ENCODE results near the gene PPP2R5E.

The PPP2R5E gene

GRCh38 chr14:63517354-63517753 lies 25.8 kb downstream of the PPP2R5E start:
- DNase-seq, result no peak

DNA sequence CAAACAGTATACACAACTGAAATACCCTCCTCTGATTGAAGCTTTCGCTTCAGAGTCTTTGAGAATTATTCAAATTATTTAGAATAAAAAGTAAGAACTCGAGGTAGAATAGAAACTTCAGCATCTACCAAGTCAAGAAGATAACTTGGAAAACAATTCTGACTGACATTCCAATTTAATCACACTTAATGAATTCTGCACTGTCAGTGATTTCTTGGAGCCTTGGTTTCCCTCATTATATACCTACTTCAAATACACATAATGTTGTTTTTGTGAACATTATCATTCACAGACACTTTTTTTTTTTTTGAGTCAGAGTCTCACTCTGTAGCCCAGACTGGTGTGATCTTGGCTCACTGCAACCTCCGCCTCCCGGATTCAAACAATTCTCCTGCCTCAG lies 27.9 kb downstream of the PPP2R5E start:
- no peak for DNase-seq

GRCh38 chr14:63513756-63514155 lies 29.4 kb downstream of the PPP2R5E start:
- DNase-seq, result no peak

DNA sequence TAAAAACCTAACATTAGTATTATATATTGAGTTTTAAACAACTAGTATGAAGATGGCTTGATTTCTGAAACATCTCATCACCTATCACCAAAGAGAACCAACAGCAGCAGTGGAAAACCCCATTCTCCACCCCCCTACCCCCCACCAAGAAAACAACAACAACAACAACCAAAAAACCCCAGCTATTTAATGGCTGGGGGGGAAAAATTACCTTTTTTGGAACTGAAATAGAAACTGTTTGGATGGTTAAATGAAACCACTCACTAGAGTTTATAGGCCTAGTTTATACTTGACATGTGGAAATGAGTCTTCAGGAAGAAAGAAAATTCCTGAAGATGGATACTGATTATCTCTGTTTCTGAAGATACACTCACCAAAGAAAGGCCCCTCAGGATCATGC lies 30.3 kb downstream of the PPP2R5E start:
- no peak for DNase-seq

- DNase-seq, result peak; percentile 37
Observed at GRCh38 chr14:63510538-63510937, 32.6 kb downstream of the PPP2R5E start.

DNA sequence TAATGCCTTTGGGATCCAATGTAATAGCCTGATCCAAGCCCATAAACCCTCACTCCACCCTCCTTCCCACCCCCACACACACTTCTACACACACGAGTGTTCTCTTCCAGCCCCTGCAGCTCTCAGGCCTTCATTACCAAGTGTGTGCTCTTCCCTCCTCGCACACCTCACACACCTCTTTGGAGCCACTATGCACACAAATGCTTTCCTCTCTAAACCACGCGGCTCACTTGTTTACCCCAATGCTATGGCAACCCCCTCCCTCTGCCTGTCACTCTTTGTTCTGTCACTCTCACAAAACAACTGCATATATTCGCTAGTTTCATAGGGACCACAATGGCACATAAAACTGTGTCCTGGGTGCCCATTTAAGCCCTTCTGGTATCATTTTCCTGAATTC lies 35.1 kb downstream of the PPP2R5E start:
- DNase-seq, result no peak

GRCh38 chr14:63504648-63505047 lies 38.5 kb downstream of the PPP2R5E start:
- no peak for DNase-seq

GRCh38 chr14:63501429-63501828 lies 41.7 kb downstream of the PPP2R5E start:
- DNase-seq, result no peak

DNA sequence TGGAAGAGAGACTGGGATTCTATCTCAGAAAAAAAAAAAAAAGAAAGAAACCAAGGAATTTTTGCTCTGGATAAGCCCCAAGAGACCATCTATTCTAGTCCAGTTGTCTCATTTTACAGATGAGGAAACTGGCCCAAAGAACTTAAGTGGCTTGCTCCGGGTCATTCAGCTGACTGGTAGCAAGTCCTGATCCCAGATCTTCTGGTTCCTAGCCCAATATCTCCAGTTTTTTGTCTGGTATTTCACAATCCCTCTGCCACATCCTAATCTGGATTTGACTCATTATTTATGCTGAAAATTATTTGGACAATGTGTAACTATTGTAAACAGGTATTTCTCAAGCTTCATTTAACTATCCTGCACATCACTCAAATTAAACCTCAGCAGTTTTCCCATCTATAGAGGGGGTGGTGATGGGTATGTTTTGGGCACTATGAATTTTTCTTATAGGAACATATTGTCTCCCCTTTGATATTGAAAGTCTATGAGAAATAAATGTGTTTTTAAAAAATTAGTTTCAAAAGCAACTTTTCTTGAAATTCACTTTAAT lies 43.4 kb downstream of the PPP2R5E start:
- DNase-seq, result no peak

- no peak for DNase-seq
Observed at GRCh38 chr14:63496837-63497400, 46.3 kb downstream of the PPP2R5E start.

- peak; percentile 56 for DNase-seq
Observed at GRCh38 chr14:63493246-63493645, 49.9 kb downstream of the PPP2R5E start.

- no peak for DNase-seq
Observed at GRCh38 chr14:63492391-63492790, 50.8 kb downstream of the PPP2R5E start.

- no peak for DNase-seq
Observed at GRCh38 chr14:63487724-63488123, 55.5 kb downstream of the PPP2R5E start.

- DNase-seq, result no peak
Observed at GRCh38 chr14:63486738-63487137, 56.4 kb downstream of the PPP2R5E start.

DNA sequence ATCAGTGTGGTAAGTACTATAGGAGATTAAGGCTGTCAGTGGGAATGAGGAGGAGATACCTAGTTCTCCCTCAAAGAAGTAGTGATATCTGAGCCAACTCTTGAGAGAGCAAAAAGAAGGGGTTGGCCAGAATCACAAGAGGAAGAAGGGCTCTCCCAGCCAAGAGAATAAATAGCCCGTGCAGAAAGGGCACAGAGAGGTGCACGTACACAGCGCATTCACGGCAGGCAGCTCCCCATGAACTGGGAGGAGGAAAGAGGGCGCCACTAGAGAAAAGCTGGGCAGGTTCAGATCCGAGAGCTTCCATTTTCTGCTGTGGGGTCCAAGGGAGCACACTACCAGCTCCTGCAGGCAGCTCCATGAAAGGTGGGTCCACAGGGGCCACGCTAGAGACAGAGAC lies 59.9 kb downstream of the PPP2R5E start:
- DNase-seq, result no peak

GRCh38 chr14:63480599-63480998 lies 62.6 kb downstream of the PPP2R5E start:
- DNase-seq, result no peak

DNA sequence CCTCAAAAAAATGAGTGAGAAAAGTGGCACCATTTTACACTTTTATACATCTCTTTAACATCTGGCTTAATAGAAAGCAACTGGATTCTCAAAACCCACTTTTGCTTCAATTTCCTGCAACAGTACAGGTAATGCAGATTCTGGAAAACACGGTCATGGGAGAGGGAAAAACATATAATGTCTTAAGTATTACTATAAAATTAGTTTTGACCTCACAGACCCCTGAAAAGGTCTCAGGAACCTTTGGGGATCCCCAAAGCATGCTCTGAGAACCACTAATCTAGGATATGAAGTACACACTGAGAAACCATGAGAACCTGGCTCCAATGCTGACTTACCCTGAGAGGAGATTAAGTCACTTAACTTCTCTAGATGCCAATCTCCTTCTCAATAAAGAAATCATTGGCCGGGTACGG lies 64.7 kb downstream of the PPP2R5E start:
- DNase-seq, result no peak

DNA sequence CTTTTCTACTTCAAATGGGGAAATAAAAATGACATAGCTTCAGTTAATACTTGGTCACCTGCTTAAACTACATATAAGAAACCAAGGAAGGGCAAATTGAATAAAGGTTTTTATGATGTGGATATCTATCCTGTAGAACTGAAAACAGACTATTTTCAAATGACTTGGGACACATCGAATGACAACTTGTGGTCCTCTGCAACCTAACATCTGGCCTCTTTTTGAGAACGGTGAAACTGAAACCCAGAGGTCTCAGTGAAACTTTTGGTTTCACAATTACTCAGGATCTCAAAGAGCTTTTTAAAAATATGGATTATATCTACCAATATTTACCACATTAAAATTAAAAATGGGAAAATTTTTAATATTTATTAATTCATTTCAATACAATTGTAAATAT lies 65.2 kb downstream of the PPP2R5E start:
- DNase-seq, result peak; percentile 57

GRCh38 chr14:63477556-63477955 lies 65.6 kb downstream of the PPP2R5E start:
- DNase-seq, result peak; percentile 54

GRCh38 chr14:63475761-63476160 lies 67.4 kb downstream of the PPP2R5E start:
- DNase-seq, result no peak

DNA sequence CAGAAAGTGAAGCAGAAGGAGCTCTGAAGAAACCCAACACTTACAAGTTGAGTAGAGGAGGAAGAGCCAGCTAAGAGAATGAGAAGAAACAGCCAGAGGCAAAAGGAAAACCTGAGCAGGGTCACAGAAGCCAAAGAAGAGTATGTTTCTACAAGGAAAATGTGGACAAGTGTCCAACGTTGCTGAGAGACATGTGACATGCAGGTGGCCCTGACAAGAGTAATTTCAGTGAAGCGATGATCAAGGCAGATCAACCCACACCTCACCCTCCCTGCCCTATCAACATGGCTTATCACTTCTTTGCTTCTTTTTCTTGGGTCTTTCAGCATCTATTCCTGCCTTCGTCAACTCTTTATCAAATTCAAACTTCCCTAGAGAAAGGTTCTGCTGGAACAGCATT lies 68.3 kb downstream of the PPP2R5E start:
- DNase-seq, result no peak

DNA sequence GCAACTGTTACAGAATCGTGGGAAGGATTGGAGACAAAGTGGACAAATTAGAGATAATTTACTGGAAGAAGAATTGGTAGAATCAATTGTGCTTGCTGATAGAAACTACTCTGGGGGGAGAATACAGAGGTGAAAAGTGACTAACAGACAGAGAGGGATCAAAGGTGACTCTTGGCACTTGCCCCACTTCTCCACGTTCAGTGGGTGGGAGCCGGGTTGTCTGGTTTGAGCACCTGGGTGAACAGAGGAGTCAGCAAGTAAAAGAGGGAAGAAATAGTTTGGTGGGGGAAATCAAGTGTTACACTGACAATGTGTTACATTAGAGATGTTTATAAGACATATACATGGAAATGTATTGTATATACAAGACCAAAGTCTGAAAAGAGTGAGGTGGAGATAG lies 69.1 kb downstream of the PPP2R5E start:
- no peak for DNase-seq

GRCh38 chr14:63472986-63473788 lies 70.0 kb downstream of the PPP2R5E start:
- no peak for DNase-seq
